ENCODE measurements around the gene CEMIP.

DNA sequence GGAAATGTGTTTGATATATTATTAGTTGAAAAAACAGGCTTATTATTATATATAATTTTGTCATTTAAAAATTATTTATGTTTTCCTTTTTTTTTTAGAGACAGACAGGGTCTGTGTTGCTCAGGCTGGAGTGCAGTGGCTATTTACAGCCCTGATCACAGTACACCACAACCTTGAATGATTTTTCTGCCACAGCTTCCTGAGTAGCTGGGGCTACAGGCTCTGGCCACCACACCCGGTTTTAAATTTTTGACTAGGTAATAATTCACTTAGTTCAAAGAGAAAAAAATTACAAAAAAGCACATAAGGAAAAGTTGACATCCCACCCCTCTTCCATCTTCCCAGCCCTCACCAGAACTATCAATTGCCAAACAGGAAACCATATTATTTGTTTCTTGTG, 4.7 kb upstream of the CEMIP start:
- TF ChIP-seq, protein P1, sequence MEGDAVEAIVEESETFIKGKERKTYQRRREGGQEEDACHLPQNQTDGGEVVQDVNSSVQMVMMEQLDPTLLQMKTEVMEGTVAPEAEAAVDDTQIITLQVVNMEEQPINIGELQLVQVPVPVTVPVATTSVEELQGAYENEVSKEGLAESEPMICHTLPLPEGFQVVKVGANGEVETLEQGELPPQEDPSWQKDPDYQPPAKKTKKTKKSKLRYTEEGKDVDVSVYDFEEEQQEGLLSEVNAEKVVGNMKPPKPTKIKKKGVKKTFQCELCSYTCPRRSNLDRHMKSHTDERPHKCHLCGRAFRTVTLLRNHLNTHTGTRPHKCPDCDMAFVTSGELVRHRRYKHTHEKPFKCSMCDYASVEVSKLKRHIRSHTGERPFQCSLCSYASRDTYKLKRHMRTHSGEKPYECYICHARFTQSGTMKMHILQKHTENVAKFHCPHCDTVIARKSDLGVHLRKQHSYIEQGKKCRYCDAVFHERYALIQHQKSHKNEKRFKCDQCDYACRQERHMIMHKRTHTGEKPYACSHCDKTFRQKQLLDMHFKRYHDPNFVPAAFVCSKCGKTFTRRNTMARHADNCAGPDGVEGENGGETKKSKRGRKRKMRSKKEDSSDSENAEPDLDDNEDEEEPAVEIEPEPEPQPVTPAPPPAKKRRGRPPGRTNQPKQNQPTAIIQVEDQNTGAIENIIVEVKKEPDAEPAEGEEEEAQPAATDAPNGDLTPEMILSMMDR (IDR thresholded peaks at IDR 0.05), result no peak
- TF ChIP-seq EZH2 (IDR thresholded peaks at IDR 0.05), result no peak

Measured in neural progenitor cell (in vitro differentiated cells).